Panc1 (cell line): Measurements from ENCODE around the gene MFAP4. TPM values are rescaled to one million over a fixed set of nuclear protein-coding genes. Genes with fewer than 3 reads are reported as not detected.

Experiments
- ATAC-seq: fragments of 200-7000 bp; cut with Tn5 transposase; 2 replicates; pipeline ENCODE4 v1.9.1; 2020; ENCODE audit warnings: mild to moderate bottlenecking, moderate library complexity
- BruUV-seq: library from RNA; stranded (reverse); fragments of 400-500 nt; replicated peaks from 2 replicates; lab custom pipeline; 2021; lab: Mats Ljungman, UMichigan
- CTCF ChIA-PET: fragments of 300-600 bp; sonication (Branson Sonifier 250); formaldehyde crosslinking; loops from one replicate; lab custom pipeline; 2022; ENCODE audit warnings: antibody characterized with exemption; lab: Charles Lee
- POLR2A ChIA-PET: fragments of 300-600 bp; sonication (Branson Sonifier 250); formaldehyde crosslinking; loops from one replicate; lab custom pipeline; 2022; ENCODE audit warnings: antibody characterized with exemption; lab: Charles Lee
- DNase-seq: peaks from one replicate; pipeline ENCODE4 v3.0.0-alpha.2; 2010; ENCODE audit warnings: low read depth, low spot score
- H3K27ac ChIP-seq: 2 replicates; pipeline ENCODE4 v1.5.1; 2011; ENCODE audit warnings: mild to moderate bottlenecking, low read length, inconsistent platforms
- H3K27me3 ChIP-seq: fragments of 200-500 bp; sonication (Bioruptor generic); 2 replicates; pipeline ENCODE4 v1.6.0; 2014; ENCODE audit warnings: low read length, inconsistent platforms; ENCODE audit not compliant: control insufficient read depth, insufficient read depth
- H3K36me3 ChIP-seq: fragments of 200-500 bp; sonication (Bioruptor generic); 2 replicates; pipeline ENCODE4 v1.5.1; 2014; ENCODE audit warnings: inconsistent platforms, mild to moderate bottlenecking, low read length, moderate library complexity; ENCODE audit not compliant: control insufficient read depth, insufficient read depth
- H3K4me1 ChIP-seq: 2 replicates; pipeline ENCODE4 v1.5.1; 2011; ENCODE audit warnings: inconsistent platforms, mild to moderate bottlenecking, low read length, moderate library complexity; ENCODE audit not compliant: control insufficient read depth, insufficient read depth
- H3K4me3 ChIP-seq, 2 experiments: 2 replicates each; pipeline ENCODE4 v1.5.1; 2011 to 2012; ENCODE audit warnings: low read depth in 2 of 2, low read length in 2 of 2, mild to moderate bottlenecking in 2 of 2, inconsistent platforms in 1 of 2, moderate library complexity in 1 of 2
- H3K9me3 ChIP-seq: fragments of 200-500 bp; sonication (Bioruptor generic); 2 replicates; pipeline ENCODE4 v1.5.1; 2014; ENCODE audit warnings: low read depth, mild to moderate bottlenecking, inconsistent platforms, low read length, moderate library complexity; ENCODE audit not compliant: control insufficient read depth, insufficient read depth
- POLR2AphosphoS5 ChIP-seq: IDR thresholded peaks from 2 replicates; pipeline ENCODE4 v1.6.1; 2012; ENCODE audit warnings: mild to moderate bottlenecking, low read depth, low read length, moderate library complexity
- SIN3A ChIP-seq: IDR thresholded peaks from 2 replicates; pipeline ENCODE4 v1.6.1; 2012; ENCODE audit warnings: low read depth, mild to moderate bottlenecking, low read length, moderate library complexity, borderline replicate concordance; ENCODE audit not compliant: insufficient read depth
- TCF7L2 ChIP-seq: IDR thresholded peaks from 2 replicates; pipeline ENCODE4 v1.6.1; 2011; ENCODE audit warnings: mild to moderate bottlenecking, low read depth, low read length, inconsistent platforms
- in situ Hi-C: cut with HindIII; loops from 2 replicates; pipeline ENCODE4 v1.10.0; 2016; ENCODE audit warnings: low sequenced_read_pairs, low pct_unique_long_range_greater_than_20kb
- intact Hi-C: fragments of 100-400 bp; cut with micrococcal nuclease; formaldehyde crosslinking; loops from one replicate; pipeline ENCODE4 v1.10.0; 2022; ENCODE audit not compliant: unreplicated experiment
- total RNA-seq: library from RNA; stranded (reverse); gene quantifications from one replicate; pipeline ENCODE4 v1.2.1, GENCODE V29; 2021; ENCODE audit not compliant: unreplicated experiment
- TF ChIP-seq, protein P1 (sequence below): fragments of 450-650 bp; IDR thresholded peaks from 2 replicates; pipeline ENCODE4 v1.5.1; 2017; ENCODE audit warnings: mild to moderate bottlenecking
- TF ChIP-seq, protein P2 (sequence below), 2 experiments: IDR thresholded peaks; 2 replicates each; pipeline ENCODE4 v1.6.1; 2011 to 2012; ENCODE audit warnings: low read depth in 2 of 2, control low read depth in 1 of 2, low read length in 1 of 2, mild to moderate bottlenecking in 1 of 2, moderate library complexity in 1 of 2; ENCODE audit not compliant: insufficient read depth in 1 of 2

MFAP4 gene
- total RNA-seq, 1 experiment from 2014 or later = 0.92 TPM

DNA sequence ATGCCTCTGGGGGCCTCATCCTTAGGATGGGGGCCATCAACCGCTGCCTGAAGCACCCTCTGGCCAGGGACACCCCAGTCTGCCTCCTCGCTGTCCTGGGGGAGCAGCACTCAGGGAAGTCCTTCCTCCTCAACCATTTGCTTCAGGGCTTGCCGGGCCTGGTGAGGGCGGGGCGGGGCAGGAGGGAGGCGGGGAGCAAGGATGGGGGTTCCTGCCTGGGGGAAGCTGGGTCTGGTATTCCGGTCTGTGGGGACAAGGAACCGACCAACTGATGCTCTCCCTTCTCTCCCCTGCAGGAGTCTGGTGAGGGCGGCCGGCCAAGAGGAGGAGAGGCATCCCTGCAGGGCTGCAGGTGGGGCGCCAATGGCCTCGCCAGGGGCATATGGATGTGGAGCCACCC is 26.0 kb upstream of the MFAP4 start:
- no TSS peak for BruUV-seq
- POLR2A ChIA-PET = no interaction called here
- Histone ChIP-seq H3K4me1 (no peaks in the 10 kb centered on the region), H3K36me3 (no peaks in the 10 kb centered on the region), H3K9me3 (no peaks in the 10 kb centered on the region), H3K27ac (no peak overlapping the region), H3K27me3 (no peaks in the 10 kb centered on the region), H3K4me3 (no peak overlapping the region)
- CTCF ChIA-PET = no interaction called here
- in situ Hi-C loops (no loop called here), intact Hi-C loops (no loop called here)
- TF ChIP-seq, protein P1, sequence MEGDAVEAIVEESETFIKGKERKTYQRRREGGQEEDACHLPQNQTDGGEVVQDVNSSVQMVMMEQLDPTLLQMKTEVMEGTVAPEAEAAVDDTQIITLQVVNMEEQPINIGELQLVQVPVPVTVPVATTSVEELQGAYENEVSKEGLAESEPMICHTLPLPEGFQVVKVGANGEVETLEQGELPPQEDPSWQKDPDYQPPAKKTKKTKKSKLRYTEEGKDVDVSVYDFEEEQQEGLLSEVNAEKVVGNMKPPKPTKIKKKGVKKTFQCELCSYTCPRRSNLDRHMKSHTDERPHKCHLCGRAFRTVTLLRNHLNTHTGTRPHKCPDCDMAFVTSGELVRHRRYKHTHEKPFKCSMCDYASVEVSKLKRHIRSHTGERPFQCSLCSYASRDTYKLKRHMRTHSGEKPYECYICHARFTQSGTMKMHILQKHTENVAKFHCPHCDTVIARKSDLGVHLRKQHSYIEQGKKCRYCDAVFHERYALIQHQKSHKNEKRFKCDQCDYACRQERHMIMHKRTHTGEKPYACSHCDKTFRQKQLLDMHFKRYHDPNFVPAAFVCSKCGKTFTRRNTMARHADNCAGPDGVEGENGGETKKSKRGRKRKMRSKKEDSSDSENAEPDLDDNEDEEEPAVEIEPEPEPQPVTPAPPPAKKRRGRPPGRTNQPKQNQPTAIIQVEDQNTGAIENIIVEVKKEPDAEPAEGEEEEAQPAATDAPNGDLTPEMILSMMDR = no peak
- TF ChIP-seq POLR2AphosphoS5 = no peak
- no peak for TF ChIP-seq SIN3A
- TF ChIP-seq, protein P2, sequence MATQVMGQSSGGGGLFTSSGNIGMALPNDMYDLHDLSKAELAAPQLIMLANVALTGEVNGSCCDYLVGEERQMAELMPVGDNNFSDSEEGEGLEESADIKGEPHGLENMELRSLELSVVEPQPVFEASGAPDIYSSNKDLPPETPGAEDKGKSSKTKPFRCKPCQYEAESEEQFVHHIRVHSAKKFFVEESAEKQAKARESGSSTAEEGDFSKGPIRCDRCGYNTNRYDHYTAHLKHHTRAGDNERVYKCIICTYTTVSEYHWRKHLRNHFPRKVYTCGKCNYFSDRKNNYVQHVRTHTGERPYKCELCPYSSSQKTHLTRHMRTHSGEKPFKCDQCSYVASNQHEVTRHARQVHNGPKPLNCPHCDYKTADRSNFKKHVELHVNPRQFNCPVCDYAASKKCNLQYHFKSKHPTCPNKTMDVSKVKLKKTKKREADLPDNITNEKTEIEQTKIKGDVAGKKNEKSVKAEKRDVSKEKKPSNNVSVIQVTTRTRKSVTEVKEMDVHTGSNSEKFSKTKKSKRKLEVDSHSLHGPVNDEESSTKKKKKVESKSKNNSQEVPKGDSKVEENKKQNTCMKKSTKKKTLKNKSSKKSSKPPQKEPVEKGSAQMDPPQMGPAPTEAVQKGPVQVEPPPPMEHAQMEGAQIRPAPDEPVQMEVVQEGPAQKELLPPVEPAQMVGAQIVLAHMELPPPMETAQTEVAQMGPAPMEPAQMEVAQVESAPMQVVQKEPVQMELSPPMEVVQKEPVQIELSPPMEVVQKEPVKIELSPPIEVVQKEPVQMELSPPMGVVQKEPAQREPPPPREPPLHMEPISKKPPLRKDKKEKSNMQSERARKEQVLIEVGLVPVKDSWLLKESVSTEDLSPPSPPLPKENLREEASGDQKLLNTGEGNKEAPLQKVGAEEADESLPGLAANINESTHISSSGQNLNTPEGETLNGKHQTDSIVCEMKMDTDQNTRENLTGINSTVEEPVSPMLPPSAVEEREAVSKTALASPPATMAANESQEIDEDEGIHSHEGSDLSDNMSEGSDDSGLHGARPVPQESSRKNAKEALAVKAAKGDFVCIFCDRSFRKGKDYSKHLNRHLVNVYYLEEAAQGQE (IDR thresholded peaks at IDR 0.05; ENCODE audit: insufficient read depth in 1 of 2, low read depth in 2 of 2, low read length in 1 of 2) = no peak
- TF ChIP-seq TCF7L2 = no peak
- DNase-seq (no peak), ATAC-seq (no peak)

DNA sequence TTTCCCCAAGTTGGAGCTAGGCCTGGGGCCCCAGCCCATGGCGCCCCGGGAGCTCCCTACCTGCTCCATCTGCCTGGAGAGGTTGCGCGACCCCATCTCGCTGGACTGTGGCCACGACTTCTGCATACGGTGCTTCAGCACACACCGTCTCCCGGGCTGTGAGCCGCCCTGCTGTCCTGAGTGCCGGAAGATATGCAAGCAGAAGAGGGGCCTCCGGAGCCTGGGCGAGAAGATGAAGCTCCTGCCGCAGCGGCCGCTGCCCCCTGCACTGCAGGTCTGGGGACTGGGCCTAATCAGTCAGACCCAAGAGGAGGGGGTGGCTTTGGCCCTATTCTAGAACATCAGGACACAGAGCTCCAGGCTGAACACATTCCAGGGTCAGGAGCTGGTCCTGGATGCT is 25.5 kb upstream of the MFAP4 start:
- ATAC-seq (no peak), DNase-seq (no peak)
- CTCF ChIA-PET = no interaction called here
- Histone ChIP-seq H3K36me3 (no peaks in the 10 kb centered on the region), H3K4me3 (no peak overlapping the region), H3K9me3 (no peaks in the 10 kb centered on the region), H3K4me1 (no peaks in the 10 kb centered on the region), H3K27ac (no peak overlapping the region), H3K27me3 (no peaks in the 10 kb centered on the region)
- intact Hi-C loops = no loop called here
- POLR2A ChIA-PET = no interaction called here
- TF ChIP-seq SIN3A (no peak), TCF7L2 (no peak), POLR2AphosphoS5 (no peak)
- TF ChIP-seq, protein P2 (IDR thresholded peaks at IDR 0.05; ENCODE audit: insufficient read depth in 1 of 2, low read depth in 2 of 2, low read length in 1 of 2) = no peak
- TF ChIP-seq, protein P1 = no peak
- BruUV-seq = no TSS peak
- in situ Hi-C loops = no loop called here
